Keratinocyte (primary cell): ENCODE measurements around the gene AJAP1. TPM values are rescaled to one million over a fixed set of nuclear protein-coding genes. Genes with fewer than 3 reads are reported as not detected.

Experiments used
- DNase-seq: peaks from one replicate; pipeline ENCODE4 v3.0.0-alpha.2; 2011; ENCODE audit warnings: low read depth, missing footprints, low spot score
- FAIRE-seq: peaks from 2 replicates; lab custom pipeline; 2011; peaks lifted over from hg19 to GRCh38; lab: Jason Lieb, UNC
- H2AFZ ChIP-seq: 2 replicates; pipeline ENCODE4 v1.6.0; 2012; ENCODE audit warnings: low read length, control low read depth, inconsistent platforms; ENCODE audit not compliant: control insufficient read depth
- H3K27ac ChIP-seq: 2 replicates; pipeline ENCODE4 v1.5.1; 2011; ENCODE audit warnings: low read length; ENCODE audit not compliant: control insufficient read depth, insufficient read depth
- H3K27me3 ChIP-seq: 3 replicates; pipeline ENCODE4 v1.6.0; 2011; ENCODE audit warnings: low read length; ENCODE audit not compliant: control insufficient read depth, insufficient read depth; ENCODE audit errors: extremely low read depth
- H3K36me3 ChIP-seq, 2 experiments: 2 replicates in 1 of 2; 3 replicates in 1 of 2; pipeline ENCODE4 v1.5.1; 2011; ENCODE audit warnings: low read length in 2 of 2, mild to moderate bottlenecking in 1 of 2; ENCODE audit not compliant: control insufficient read depth in 2 of 2, insufficient read depth in 2 of 2; ENCODE audit errors: extremely low read depth in 1 of 2
- H3K4me1 ChIP-seq: 3 replicates; pipeline ENCODE4 v1.5.1; 2011; ENCODE audit warnings: low read length; ENCODE audit not compliant: control insufficient read depth, insufficient read depth; ENCODE audit errors: extremely low read depth
- H3K4me2 ChIP-seq: 3 replicates; pipeline ENCODE4 v1.6.0; 2011; ENCODE audit warnings: low read depth, low read length; ENCODE audit not compliant: control insufficient read depth, insufficient read depth; ENCODE audit errors: extremely low read depth
- H3K4me3 ChIP-seq, 3 experiments: fragments of 200-600 bp in 1 of 3; sonication (generic) in 1 of 3; 2 replicates in 2 of 3; 3 replicates in 1 of 3; pipeline ENCODE4 v1.5.1; 2011 to 2016; ENCODE audit warnings: low read length in 3 of 3, mild to moderate bottlenecking in 3 of 3, control low read depth in 2 of 3, inconsistent platforms in 1 of 3, low read depth in 1 of 3, mixed read lengths in 1 of 3, mixed run types in 1 of 3, moderate library complexity in 1 of 3; ENCODE audit not compliant: control insufficient read depth in 2 of 3, insufficient read depth in 2 of 3; ENCODE audit errors: extremely low read depth in 1 of 3
- H3K79me2 ChIP-seq: 2 replicates; pipeline ENCODE4 v1.6.0; 2012; ENCODE audit warnings: low read length; ENCODE audit not compliant: control insufficient read depth, insufficient read depth
- H3K9ac ChIP-seq: 3 replicates; pipeline ENCODE4 v1.6.0; 2011; ENCODE audit warnings: low read length; ENCODE audit not compliant: control insufficient read depth, insufficient read depth; ENCODE audit errors: extremely low read depth
- H3K9me1 ChIP-seq: 3 replicates; pipeline ENCODE4 v1.6.0; 2011; ENCODE audit warnings: low read length; ENCODE audit not compliant: control insufficient read depth, insufficient read depth; ENCODE audit errors: extremely low read depth
- H3K9me3 ChIP-seq: 2 replicates; pipeline ENCODE4 v1.5.1; 2012; ENCODE audit warnings: low read depth, low read length; ENCODE audit not compliant: control insufficient read depth
- H4K20me1 ChIP-seq: 3 replicates; pipeline ENCODE4 v1.6.0; 2011; ENCODE audit warnings: low read length; ENCODE audit not compliant: control insufficient read depth, insufficient read depth; ENCODE audit errors: extremely low read depth
- CTCF ChIP-seq, 3 experiments: IDR thresholded peaks in 1 of 3; conservative IDR thresholded peaks in 1 of 3; optimal IDR thresholded peaks in 1 of 3; 2 replicates in 2 of 3; 3 replicates in 1 of 3; pipeline versions ENCODE3 to v1.5.1; 2011; ENCODE audit warnings: low read length in 3 of 3, mild to moderate bottlenecking in 3 of 3, moderate library complexity in 2 of 3, control low read depth in 1 of 3, inconsistent platforms in 1 of 3; ENCODE audit not compliant: insufficient read depth in 2 of 3; ENCODE audit errors: extremely low read depth in 1 of 3
- EZH2 ChIP-seq: IDR thresholded peaks from one replicate; pipeline ENCODE4 v1.6.1; 2012; ENCODE audit warnings: inconsistent platforms, mild to moderate bottlenecking, low read length, moderate library complexity
- dilution Hi-C: fragments of 300-500 bp; cut with MboI; formaldehyde crosslinking; loops from one replicate; pipeline ENCODE4 v1.7.0; 2020; ENCODE audit warnings: low sequenced_read_pairs; ENCODE audit not compliant: extremely low pct_ligation_motif_present
- polyA plus RNA-seq, 5 experiments: library from polyadenylated mRNA; depleted of rRNA in 3 of 5; stranded (reverse) in 3 of 5; stranded (forward) in 1 of 5; unstranded in 1 of 5; fragments of >200 nt; gene quantifications; 1 replicate in 1 of 5; 2 replicates in 3 of 5; 3 replicates in 1 of 5; pipeline versions ENCODE4 v1.2.1 to v1.2.3, GENCODE V29; 2011 to 2012; ENCODE audit warnings: missing spikeins in 2 of 5, low read depth in 1 of 5, low replicate concordance in 1 of 5

Gene AJAP1
- polyA plus RNA-seq, 1 donor (not counting 4 experiments of a cell fraction or from before 2014, with no cell fraction given) = 2.2 TPM

- TF ChIP-seq CTCF (optimal IDR thresholded peaks at IDR 0.05 in 1 of 3, IDR thresholded peaks at IDR 0.05 in 1 of 3, conservative IDR thresholded peaks at IDR 0.05 in 1 of 3; ENCODE audit: extremely low read depth in 1 of 3, insufficient read depth in 2 of 3, low read length in 3 of 3) (no peak), EZH2 (no peak)
- no peak for FAIRE-seq
- no peak for DNase-seq
- H3K4me1 ChIP-seq = no peaks in the 10 kb centered on the region
- no peak overlapping the region for H2AFZ ChIP-seq
- H3K9me1 ChIP-seq = no peaks in the 10 kb centered on the region
- H3K4me2 ChIP-seq = no peak overlapping the region
- H3K9ac ChIP-seq = no peak overlapping the region
- dilution Hi-C loops = no loop called here
- peaks cover 0 to 1% of the 10 kb centered on the region in 2 experiments for H3K36me3 ChIP-seq
- no peak overlapping the region for H3K4me3 ChIP-seq
- peaks cover 5% of the 10 kb centered on the region for H3K9me3 ChIP-seq
- H3K27ac ChIP-seq = no peak overlapping the region
- H4K20me1 ChIP-seq = no peaks in the 10 kb centered on the region
- no peaks in the 10 kb centered on the region for H3K27me3 ChIP-seq
- no peaks in the 10 kb centered on the region for H3K79me2 ChIP-seq
Observed at GRCh38 chr1:4677608-4678007, 23.2 kb downstream of the AJAP1 start.

GRCh38 chr1:4678066-4678717, 23.8 kb downstream of the AJAP1 start:
- Histone ChIP-seq H4K20me1 (no peaks in the 10 kb centered on the region), H3K9ac (no peak overlapping the region), H3K9me3 (peaks cover 5% of the 10 kb centered on the region), H3K27ac (no peak overlapping the region), H3K4me1 (no peaks in the 10 kb centered on the region), H2AFZ (no peak overlapping the region), H3K4me2 (no peak overlapping the region), H3K79me2 (no peaks in the 10 kb centered on the region), H3K4me3 (no peak overlapping the region), H3K9me1 (no peaks in the 10 kb centered on the region), H3K36me3 (no peaks in the 10 kb centered on the region), H3K27me3 (no peaks in the 10 kb centered on the region)
- DNase-seq (no peak), FAIRE-seq (no peak)
- no peak for TF ChIP-seq CTCF (optimal IDR thresholded peaks at IDR 0.05 in 1 of 3, IDR thresholded peaks at IDR 0.05 in 1 of 3, conservative IDR thresholded peaks at IDR 0.05 in 1 of 3; ENCODE audit: extremely low read depth in 1 of 3, insufficient read depth in 2 of 3, low read length in 3 of 3)
- TF ChIP-seq EZH2 = no peak
- dilution Hi-C loops = no loop called here
